GM18519 (cell line): ENCODE data around the gene GNG12.
"Not testable (repeated sequence)": the region's sequence is repeated elsewhere in the genome, so short reads cannot be mapped to it uniquely, and the experiment has no call there.

Source experiments
- ATAC-seq: cut with Tn5 transposase; IDR thresholded peaks from one replicate; pipeline ENCODE4 v1.9.1; 2021; ENCODE audit warnings: mild to moderate bottlenecking, moderate library complexity; ENCODE audit not compliant: unreplicated experiment, low FRiP score

Gene GNG12

GRCh38 chr1:67736750-67737149 lies 96.5 kb downstream of the GNG12 start:
- ATAC-seq, result no peak

DNA sequence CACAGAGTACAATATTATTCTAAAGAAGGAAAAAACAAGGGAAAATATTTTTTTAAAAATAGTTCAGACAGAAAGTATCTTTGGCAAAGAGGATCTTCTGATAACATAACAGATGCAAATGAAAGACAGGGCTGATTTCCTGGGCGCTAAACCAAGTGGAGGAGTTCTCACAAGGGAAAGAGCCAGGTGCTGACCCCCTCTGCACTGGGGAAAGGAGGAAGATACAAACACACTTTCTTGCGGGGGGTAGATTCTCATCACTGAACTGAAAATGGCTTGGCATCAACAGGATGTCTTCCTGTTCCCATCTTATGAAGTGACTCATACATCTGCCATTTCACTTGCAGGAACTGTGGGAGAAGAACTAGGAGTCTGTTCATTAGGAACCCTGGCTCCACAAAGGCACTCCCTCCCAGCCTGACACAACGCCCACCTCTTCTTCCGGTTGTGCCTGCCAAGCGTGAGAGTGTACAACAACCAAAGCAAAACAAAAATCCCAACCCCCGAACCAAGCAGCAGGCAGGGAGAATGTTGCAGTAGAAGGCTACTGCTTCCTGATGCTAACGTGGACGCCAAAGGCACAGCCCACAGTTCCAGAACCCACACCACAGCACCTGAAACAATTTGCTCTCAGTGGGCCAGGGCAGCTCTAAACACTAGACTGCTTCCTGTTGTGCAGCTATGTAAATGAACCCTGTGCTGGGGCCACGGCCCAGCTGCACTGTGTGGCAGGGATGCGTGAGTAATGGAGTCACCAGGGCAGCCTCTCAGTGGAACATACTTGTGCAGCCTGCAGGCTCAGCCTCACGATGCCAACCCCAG lies 97.2 kb downstream of the GNG12 start:
- peak; percentile 92 for ATAC-seq

DNA sequence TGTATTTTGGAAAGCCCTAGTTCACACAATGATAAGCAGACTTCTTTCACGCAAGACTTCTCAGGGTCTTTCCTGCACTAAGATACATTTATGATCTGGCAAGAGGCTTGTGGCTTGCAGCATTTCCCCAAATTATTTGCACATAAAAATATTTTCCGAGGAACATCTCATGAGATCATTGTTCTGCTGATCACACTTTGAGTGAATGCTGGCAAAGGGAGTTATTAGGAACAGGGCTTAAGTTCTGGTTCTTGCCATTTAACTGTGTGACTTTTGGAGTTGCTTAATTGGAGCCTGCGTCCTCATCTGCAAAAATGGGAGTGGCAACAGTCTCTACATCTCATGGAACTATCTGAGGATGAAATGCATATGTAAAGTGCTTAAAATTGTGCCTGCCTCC lies 98.1 kb downstream of the GNG12 start:
- no peak for ATAC-seq

DNA sequence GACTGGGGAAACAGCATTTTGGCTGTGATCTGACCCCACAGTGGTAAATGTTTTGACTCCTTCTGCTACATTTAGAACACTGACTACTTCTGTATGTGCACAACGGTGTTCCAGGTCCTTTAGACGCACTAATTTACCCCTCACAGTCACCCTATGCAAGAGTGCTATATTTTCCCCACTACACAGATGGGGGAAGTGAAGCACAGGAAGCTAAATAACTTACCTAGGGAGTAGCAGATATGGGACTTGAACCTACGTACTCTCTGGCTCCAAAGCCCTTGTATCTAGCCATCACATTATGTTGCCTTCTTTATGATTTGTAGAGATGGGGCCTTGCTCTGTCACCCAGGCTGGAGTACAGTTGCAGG lies 99.0 kb downstream of the GNG12 start:
- no peak for ATAC-seq

DNA sequence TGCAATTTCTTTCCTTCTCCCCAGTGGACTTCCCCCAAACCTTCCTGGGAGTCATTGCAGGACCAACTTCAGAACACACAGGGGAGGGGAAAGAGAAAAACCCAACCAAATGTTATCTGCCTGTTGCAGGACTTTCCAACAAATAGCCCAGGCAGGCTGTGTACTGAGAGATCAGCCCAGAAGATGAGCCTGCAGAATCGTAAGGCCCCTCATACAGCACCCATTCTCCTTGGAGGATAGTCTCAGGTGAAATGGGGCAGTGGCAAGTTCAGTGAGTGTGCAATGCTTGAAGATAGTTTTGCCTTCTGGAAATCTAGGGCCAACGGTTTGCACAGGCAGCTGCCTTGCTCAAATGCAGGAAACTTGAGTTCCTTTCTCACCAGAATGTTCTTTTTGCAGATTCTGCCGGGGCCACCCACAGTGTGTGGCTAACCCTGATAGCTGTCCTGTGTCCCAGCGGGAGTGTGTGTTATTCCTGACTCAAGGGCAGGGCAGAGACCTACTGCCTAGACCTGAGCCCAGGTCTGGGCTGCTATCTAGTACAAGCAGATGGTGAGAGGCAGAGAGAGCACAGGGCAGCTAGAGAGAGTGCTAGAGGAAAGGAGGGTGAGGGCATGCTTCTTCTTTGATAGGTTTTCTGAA lies 99.5 kb downstream of the GNG12 start:
- ATAC-seq, result no peak

- ATAC-seq, result peak; percentile 32
Observed at GRCh38 chr1:67732750-67733151, 100.5 kb downstream of the GNG12 start.

- no peak for ATAC-seq
Observed at GRCh38 chr1:67731322-67731721, 101.9 kb downstream of the GNG12 start.

GRCh38 chr1:67730312-67730711 lies 103.0 kb downstream of the GNG12 start:
- ATAC-seq, result not testable (repeated sequence)

GRCh38 chr1:67729872-67730271 lies 103.4 kb downstream of the GNG12 start:
- peak; percentile 29 for ATAC-seq

DNA sequence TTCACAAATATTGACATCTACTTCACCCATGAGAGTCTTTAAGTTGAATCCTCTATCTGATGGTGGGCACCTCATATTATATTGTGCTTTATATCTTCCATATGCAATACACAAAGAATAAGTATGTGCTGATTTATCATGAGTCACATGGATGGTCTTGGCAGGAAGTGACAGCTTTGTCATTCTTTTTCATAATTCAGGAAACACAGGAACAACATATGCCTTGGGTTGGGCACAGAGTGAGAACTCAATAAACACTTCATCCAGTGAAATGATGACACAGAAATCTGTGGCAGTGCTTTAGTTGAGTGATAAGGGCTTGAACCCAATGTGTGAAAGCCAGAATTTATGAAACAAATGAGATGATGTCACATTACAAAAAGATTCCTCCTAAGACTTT lies 107.0 kb downstream of the GNG12 start:
- no peak for ATAC-seq

- no peak for ATAC-seq
Observed at GRCh38 chr1:67724928-67725560, 108.2 kb downstream of the GNG12 start.

- ATAC-seq, result peak; percentile 72
Observed at GRCh38 chr1:67723620-67724019, 109.6 kb downstream of the GNG12 start.

DNA sequence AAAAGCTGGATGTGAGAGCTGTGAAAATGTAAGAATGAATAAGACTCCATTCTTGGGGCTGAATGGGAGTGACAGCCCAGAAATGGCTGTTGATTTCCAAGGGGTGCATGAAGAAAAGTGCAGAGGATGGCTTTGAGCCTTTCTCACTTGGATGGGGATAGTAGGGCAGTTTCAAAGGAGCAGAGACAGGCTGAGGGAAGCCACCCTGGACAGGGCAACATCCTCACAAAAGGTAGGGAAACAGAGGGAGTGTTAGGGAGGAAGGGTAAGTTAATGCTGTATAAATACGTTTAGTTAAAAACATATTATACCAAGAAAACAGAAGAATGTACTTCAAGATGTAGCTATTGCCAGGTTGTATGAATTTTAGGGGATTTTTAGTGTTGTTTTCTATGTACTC lies 110.1 kb downstream of the GNG12 start:
- ATAC-seq, result no peak

- ATAC-seq, result no peak
Observed at GRCh38 chr1:67722292-67722944, 110.8 kb downstream of the GNG12 start.

GRCh38 chr1:67721650-67722291 lies 111.5 kb downstream of the GNG12 start:
- ATAC-seq, result no peak

GRCh38 chr1:67721112-67721511 lies 112.2 kb downstream of the GNG12 start:
- ATAC-seq, result no peak

DNA sequence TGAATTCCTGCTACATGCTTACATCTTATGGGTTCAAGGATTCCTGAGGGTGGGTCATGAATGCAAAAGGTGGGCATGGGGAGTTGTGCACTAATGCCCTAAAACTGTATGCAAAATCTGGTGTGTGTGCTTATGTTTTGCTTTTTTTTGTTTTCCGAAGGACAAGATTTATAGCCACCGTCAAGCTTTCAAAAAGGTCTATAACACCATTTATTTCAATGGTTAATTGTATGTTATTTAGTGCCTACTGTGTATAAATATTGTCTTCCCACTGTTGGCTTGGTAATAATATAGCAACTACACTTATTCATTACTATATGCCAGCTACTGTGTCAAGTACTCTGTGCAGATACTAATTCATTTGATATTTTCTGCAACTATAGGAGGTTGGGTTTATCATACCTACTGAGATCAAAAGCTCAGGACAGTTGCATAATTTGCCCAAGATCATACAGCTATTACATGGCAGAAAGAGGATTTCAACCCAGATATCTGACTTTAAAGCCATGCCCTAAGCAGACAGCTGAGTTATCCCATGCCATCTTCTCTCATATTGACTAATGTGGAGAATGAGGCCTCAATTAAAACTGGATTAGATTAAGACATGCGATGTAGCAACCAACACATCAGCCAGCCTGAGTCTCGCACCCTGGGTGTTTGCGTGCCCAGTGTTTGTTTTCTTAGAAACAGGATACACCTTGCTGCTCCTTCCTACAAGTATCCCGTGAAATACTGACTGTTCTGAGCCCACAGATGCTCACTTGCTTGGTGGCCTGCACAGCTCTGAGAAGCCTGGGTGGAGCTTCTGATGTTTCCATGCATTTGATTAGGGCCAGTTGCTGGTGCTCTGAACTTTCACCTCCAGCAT lies 113.7 kb downstream of the GNG12 start:
- ATAC-seq, result no peak

DNA sequence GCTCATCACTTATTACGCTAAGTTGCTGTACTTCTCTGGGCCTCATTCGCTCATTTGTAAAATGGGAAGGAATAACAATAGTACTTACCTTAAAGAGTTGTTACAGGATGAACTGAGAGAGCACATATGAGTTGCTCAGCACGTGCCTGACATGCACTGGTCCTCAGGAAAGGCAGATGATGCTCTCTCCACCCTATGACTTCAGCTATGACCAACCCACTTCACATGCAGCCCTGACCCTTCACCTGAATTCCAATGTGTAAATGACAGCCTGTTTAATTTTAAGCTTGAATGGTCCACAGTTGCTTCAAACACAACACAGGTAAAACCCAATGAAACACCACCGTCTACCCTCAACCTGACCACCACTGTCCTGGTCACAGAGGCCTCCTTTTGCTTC lies 115.4 kb downstream of the GNG12 start:
- ATAC-seq, result no peak

DNA sequence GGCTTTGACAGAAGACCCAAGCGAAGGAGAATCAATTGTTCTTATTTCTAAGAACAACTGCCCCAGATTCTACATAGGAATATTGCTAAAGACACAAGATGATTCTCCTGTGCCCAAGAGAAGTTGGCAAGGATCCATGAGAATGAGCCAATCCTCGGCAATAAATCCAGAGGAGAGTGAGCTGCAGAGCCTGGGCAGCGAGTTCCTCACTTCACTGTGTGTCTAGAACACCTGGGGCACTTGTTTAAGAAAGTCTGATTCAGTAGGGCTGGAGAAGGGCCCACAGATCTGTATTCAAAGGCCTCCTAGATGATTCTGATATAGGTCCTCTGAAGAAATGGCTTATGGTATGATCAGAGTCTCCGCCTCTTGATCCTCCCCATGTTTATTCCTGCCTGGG lies 116.5 kb downstream of the GNG12 start:
- no peak for ATAC-seq

DNA sequence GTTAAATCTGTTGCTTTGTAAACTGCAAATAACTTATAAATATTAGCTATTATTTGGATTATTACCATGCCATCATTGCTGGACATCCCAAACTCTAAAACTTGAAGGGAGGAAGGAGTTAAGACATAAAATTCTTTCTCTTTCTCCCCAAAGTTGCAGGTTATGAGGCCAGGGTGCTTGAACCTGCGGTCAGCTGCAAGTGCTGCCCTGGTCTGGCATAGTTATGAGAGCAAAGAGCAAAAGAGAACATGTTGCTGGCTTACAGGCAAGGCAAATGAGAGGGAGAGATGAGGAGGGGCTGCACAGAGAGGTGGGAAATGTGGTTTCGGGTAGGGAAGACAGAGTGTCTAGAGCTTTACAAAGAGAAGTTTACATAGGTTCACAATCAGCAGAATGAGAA lies 117.4 kb downstream of the GNG12 start:
- ATAC-seq, result no peak
